Cardiac fibroblast (primary cell): Measurements from ENCODE around the gene RGS16.

Experiments used
- DNase-seq, 2 donors: peaks; one replicate each; pipeline versions ENCODE4 v3.0.0 to v3.0.0-alpha.2; 2010; ENCODE audit warnings: low read depth in 2 of 2
- H3K4me3 ChIP-seq, 2 donors: replicated peaks in 1 of 2; 1 replicate in 1 of 2; 2 replicates in 1 of 2; pipeline ENCODE4 v1.5.1; 2011; ENCODE audit warnings: low read depth in 2 of 2, low read length in 2 of 2, mild to moderate bottlenecking in 2 of 2, moderate library complexity in 1 of 2
- TF ChIP-seq, protein P1 (sequence below): IDR thresholded peaks from one replicate; pipeline ENCODE4 v1.5.1; 2011; ENCODE audit warnings: low read depth, mild to moderate bottlenecking, low read length, inconsistent platforms

The RGS16 gene

DNA sequence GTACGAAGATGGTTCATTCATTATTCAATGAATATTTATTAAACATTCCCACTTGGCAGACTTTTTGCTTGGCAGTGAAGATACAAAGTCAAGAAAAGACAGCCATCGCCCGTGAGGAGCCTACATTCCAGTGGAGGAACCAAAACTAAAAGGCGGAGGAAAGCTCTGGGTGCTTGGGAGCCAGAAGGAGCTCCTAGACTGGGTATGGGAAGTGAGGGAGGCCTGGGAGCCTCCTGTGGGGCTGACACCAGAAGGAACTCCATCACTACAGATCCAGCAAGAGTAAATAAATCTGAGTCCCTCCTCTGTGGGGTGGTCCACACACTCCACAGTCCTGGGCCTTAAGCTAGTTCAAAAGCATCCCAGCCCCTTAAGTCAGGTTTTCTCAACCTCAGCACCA is 30.0 kb downstream of the RGS16 start:
- TF ChIP-seq, protein P1, sequence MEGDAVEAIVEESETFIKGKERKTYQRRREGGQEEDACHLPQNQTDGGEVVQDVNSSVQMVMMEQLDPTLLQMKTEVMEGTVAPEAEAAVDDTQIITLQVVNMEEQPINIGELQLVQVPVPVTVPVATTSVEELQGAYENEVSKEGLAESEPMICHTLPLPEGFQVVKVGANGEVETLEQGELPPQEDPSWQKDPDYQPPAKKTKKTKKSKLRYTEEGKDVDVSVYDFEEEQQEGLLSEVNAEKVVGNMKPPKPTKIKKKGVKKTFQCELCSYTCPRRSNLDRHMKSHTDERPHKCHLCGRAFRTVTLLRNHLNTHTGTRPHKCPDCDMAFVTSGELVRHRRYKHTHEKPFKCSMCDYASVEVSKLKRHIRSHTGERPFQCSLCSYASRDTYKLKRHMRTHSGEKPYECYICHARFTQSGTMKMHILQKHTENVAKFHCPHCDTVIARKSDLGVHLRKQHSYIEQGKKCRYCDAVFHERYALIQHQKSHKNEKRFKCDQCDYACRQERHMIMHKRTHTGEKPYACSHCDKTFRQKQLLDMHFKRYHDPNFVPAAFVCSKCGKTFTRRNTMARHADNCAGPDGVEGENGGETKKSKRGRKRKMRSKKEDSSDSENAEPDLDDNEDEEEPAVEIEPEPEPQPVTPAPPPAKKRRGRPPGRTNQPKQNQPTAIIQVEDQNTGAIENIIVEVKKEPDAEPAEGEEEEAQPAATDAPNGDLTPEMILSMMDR: no peak
- DNase-seq: no peak
- no peak overlapping the region for H3K4me3 ChIP-seq

DNA sequence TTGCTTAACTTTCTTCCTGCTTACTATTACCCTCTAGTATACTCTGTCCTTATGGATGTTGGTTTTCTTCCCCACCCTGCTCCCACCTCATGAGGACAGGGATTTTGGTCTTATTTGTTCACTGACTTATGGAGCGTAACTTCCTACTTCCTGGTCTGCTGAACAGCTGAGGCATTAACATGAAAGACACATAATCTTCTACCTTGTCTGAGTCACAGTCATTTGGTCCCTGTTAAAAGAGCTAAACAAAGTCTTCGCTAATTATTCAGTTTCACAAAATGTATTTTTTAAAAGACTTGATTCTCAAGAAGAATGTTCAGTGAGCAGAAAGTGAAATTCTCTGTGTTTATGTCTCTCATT is 33.6 kb downstream of the RGS16 start:
- H3K4me3 ChIP-seq: no peak overlapping the region
- DNase-seq: no peak
- TF ChIP-seq, protein P1: no peak

DNA sequence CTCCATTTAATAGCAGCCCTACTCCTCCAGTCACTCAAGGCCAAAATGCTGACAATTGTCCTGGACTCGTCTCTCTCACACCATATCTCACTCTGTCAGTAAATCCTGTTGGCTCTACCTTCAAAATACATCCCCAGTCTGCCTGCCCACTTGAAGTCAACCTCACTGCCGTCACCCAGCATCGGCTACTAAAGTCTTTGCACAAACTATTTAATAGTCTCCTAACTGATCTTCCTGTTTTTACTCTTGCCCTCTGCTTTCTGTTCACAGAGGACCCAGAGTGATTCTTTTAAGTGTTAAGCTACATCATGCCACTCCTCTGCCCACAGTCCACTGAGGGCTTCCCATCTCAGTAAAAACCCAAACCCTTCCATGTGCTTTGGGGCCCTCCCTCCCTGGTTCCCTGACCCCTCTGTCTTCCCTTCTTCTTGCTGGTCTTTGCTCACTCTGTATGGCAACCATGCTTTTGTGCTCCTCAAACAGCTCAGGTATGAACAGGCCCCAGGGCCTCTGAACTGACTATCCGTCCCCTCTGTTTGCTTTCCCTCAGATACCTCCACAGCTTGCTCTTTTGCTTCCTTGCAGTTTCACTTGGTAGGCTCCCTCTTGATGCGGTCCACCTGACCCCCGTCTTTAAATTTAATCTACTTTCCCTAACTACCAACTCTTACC is 34.1 kb downstream of the RGS16 start:
- TF ChIP-seq, protein P1: no peak
- no peak overlapping the region for H3K4me3 ChIP-seq
- no peak for DNase-seq

DNA sequence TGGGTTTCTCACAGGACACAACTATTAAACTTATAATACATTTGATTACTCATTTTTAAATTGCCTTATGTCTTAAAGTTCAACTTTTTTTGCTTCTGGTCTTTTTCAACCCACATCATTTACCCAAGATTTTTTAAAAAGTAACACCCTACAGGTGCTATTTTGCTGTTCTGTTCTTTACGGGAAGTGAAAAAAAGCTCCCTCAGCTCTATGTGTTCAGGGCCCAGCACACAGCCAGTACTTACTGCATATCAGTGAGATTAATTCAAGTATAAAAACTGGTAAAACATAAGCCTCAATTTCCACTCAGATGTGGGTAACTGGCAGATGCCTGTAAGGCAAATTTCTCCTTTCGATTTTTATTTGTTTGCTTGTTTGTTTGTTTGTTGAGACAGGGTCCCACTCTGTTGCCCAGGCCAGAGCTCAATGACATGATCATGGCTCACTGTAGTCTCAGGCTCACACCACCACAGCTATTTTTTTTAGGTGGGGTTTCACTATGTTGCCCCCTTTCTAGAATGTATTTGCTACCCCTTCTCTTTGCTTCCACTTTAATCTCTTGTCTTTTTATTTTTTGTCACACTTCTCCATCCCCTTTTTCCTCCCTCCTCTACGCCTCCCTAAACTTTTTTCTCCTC is 35.4 kb downstream of the RGS16 start:
- DNase-seq: no peak
- TF ChIP-seq, protein P1: no peak
- H3K4me3 ChIP-seq: no peak overlapping the region

DNA sequence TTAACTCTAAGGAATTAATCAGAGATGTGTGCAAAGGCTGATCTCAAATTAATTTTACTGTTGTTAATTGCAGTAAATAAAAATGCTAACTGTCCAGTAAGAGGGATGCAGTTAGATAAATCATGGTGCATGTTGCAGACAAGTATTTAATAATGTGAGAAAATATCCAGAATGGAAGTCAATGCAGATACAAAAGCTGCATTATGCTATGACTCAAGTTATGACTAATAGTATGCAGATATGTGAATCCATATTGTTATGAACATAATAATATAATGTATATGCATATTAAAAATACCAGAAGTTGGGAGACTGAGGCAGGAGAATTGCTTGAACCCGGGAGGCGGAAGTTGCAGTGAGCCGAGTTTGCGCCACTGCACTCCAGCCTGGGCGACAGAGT is 36.6 kb downstream of the RGS16 start:
- no peak overlapping the region for H3K4me3 ChIP-seq
- TF ChIP-seq, protein P1: no peak
- no peak for DNase-seq

DNA sequence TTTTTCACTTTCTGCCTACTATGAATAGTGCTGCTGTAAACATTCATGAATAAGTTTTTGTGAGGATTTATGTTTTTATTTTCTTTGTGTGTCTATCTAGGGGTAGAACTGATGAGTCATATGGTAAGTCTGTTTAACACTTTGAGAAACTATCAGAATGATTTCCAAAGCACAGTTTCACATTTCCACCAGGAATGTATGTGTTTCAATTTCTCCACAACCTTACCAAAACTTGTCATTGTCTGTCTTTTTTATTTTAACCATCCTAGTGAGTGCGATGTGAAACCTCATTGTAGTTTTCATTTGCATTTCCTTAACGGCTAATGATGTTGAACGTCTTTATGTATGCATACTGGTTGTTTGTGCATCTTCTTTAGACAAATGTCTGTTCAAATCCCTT is 38.7 kb downstream of the RGS16 start:
- H3K4me3 ChIP-seq: no peak overlapping the region
- DNase-seq: no peak
- TF ChIP-seq, protein P1: no peak
